WI38 (cell line): Measurements from ENCODE around the gene SFTPA2.
"Not testable (repeated sequence)": the region's sequence is repeated elsewhere in the genome, so short reads cannot be mapped to it uniquely, and the experiment has no call there.

Experiments
- H3K4me3 ChIP-seq: 2 replicates; pipeline ENCODE4 v1.5.1; 2011; ENCODE audit warnings: low read depth, mild to moderate bottlenecking, control low read depth, low read length
- TF ChIP-seq, protein P1 (sequence below): IDR thresholded peaks from 2 replicates; pipeline ENCODE4 v1.5.1; 2012; ENCODE audit warnings: low read depth, mild to moderate bottlenecking, control low read depth, low read length

The SFTPA2 gene

DNA sequence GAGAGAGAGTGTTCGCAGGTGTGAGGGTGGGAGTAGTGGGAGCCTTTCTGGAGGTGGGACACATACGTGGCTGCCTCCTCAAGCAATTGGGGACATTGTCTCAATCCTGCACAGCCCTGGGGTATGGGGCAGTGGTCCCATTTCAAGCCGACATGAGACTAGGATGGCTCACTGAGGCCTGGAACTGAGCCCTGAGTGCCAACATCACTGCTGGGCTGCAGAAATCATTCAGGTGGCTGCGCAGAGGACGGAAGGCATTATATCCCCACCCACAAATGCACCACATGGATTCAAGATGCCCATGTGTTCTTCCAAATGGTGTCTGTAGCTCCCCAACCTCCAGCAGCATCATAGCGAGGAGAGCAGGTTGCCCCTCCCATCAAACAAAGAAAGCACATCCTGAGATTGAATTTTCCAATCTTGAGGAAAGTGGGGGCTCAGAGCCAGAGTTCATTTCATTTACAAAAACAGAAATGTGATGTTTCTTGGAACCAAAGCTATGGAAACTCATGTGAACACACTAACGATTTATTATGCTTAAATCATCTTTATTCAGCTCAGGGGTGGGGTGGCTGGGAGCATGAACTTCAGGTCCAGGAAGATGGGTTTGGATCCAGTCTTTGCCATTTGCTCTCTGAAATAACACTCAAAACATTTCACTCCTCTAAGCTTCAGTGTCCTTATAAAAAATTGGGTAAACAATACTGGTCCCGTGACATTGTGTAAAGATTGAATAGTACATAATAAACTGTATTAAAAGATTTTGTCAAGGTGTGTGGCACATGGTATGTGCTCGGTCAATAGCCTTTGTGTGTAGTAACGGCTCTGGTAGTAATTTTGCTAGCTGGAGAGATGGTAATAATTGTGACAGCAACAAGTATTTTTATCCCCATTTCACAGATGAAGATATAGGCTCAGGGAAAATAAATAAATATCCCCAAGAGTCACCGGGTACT lies 4.6 kb downstream of the SFTPA2 start:
- H3K4me3 ChIP-seq, result no peak overlapping the region
- TF ChIP-seq, protein P1, sequence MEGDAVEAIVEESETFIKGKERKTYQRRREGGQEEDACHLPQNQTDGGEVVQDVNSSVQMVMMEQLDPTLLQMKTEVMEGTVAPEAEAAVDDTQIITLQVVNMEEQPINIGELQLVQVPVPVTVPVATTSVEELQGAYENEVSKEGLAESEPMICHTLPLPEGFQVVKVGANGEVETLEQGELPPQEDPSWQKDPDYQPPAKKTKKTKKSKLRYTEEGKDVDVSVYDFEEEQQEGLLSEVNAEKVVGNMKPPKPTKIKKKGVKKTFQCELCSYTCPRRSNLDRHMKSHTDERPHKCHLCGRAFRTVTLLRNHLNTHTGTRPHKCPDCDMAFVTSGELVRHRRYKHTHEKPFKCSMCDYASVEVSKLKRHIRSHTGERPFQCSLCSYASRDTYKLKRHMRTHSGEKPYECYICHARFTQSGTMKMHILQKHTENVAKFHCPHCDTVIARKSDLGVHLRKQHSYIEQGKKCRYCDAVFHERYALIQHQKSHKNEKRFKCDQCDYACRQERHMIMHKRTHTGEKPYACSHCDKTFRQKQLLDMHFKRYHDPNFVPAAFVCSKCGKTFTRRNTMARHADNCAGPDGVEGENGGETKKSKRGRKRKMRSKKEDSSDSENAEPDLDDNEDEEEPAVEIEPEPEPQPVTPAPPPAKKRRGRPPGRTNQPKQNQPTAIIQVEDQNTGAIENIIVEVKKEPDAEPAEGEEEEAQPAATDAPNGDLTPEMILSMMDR, result no peak

GRCh38 chr10:79552143-79552542 lies 8.1 kb downstream of the SFTPA2 start:
- no peak overlapping the region for H3K4me3 ChIP-seq
- TF ChIP-seq, protein P1, result no peak

- H3K4me3 ChIP-seq, result no peak overlapping the region
- TF ChIP-seq, protein P1, result no peak
Measured at GRCh38 chr10:79547973-79548372, 12.2 kb downstream of the SFTPA2 start.

DNA sequence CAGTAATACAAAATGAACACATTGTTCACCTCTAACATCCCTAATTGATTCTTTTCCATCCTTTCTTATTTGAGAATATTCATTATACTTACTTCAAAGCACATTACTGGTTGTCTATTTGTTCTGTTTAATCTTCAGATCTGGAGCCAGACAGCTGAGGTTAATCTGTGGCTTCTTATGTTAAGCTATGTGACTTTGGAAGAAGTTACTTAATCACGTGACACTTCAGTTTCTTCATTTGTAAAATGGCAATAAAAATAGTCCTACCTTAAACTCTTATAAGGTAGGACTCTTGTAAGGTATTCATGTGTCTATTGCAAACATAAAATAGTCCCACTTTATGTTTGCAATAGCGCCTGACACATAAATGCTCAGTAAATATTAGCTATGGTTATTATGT lies 13.1 kb downstream of the SFTPA2 start:
- H3K4me3 ChIP-seq, result not testable (repeated sequence)

GRCh38 chr10:79544926-79545659 lies 15.1 kb downstream of the SFTPA2 start:
- H3K4me3 ChIP-seq, result not testable (repeated sequence)

- not testable (repeated sequence) for H3K4me3 ChIP-seq
Measured at GRCh38 chr10:79544408-79544807, 15.8 kb downstream of the SFTPA2 start.

- TF ChIP-seq, protein P1, result no peak
Measured at GRCh38 chr10:79542626-79543025, 17.6 kb downstream of the SFTPA2 start.

DNA sequence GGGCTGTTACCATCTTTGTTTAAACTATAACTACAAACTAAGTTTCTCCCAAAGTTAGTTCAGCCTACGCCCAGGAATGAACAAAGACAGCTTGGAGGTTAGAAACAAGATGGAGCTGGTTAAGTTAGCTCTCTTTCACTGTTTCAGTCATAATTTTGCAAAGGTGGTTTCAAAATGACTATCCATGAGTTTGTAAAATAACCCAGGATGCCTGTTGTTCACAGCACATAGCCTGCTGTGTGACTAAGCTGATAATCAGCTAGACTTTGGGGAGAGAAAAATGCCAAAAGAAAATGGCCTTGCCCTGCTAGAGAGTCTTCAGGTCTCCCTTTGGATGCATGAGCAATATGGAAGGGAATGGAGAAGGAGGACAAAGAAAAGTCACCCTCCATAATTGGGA lies 19.3 kb downstream of the SFTPA2 start:
- H3K4me3 ChIP-seq, result not testable (repeated sequence)

More at GRCh38 chr10:79542626-79543025, 17.6 kb downstream of the SFTPA2 start:
- no peak overlapping the region for H3K4me3 ChIP-seq

GRCh38 chr10:79538311-79538710 lies 21.9 kb downstream of the SFTPA2 start:
- not testable (repeated sequence) for H3K4me3 ChIP-seq

- not testable (repeated sequence) for H3K4me3 ChIP-seq
Measured at GRCh38 chr10:79533903-79534175, 26.4 kb downstream of the SFTPA2 start.

DNA sequence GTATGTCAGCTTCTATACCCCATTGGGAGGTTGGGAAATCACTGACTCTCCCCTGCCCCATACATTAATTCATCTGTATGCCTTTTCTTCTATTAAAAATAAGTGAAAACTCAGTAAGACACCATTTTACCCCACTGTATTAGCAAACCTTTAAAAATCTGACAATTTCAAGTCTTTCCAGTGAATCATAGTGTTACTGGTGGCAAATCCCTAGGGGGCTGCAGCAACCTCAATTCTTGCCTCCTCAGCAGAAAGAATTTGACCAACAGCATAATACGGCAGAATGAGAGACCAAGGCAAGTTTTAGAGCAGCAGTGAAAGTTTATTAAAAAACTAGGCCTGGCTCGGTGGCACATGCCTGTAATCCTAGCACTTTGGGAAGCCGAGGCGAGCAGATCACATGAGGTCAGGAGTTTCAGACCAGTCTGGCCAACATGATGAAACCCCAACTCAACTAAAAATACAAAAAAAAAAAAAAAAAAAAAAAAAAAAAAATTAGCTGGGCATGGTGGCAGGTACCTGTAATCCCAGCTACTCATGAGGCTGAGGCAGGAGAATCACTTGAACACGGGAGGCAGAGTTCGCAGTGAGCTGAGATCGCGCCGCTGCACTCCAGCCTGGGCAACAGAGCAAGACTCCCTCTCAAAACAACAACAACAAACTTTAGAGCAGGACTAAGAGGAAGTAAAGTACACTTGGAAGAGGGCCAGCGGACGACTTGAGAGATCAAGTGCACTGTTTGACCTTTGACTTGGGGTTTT lies 26.9 kb downstream of the SFTPA2 start:
- H3K4me3 ChIP-seq, result not testable (repeated sequence)

DNA sequence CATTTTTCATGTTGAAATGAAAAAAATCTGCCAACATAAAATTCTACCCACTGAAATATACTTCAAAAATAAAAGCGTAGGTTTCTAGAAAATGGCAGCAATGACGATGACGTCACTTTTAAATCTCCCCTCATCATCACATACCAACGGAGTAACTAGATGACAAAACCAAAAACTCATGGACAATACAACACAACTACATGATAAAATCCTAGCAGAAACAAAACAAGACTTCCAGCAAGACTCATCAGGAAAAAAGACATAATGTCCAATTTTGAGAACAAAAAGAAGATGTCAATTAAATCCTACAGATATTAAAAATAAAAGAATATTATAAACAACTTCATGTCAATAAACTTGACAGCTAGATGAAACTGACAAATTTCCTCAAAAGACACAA lies 31.9 kb downstream of the SFTPA2 start:
- not testable (repeated sequence) for H3K4me3 ChIP-seq

DNA sequence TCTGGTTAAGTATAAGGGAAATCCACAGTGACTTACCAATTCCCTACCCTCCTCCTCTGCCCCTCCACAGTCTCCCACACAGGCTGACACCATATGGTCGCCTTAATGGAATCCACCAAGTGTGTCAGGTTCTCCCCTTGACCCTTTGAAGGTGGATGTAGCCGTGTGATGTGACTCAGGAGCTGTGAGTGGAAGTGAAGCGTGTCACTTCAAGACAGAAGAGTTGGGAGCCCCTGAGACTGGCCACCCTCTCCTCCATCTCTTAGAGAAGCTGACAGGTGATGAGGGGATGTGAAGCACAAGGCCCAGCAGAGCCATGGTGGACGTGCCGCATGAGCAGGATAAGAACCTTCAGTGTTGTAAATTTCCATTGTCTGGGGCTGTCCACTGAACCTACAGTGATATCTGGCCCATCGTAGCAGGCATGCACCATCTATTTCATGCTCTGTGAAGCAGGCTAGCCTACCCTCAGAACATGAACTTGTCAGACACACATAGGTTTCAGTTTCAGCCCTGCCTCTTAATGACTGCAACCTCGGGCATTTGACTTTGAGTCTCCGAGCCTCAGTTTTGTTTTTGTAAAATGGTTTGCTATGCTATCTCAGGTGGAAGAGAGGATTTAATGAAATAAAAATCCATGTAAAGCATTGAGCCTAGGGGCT lies 35.0 kb downstream of the SFTPA2 start:
- not testable (repeated sequence) for H3K4me3 ChIP-seq

DNA sequence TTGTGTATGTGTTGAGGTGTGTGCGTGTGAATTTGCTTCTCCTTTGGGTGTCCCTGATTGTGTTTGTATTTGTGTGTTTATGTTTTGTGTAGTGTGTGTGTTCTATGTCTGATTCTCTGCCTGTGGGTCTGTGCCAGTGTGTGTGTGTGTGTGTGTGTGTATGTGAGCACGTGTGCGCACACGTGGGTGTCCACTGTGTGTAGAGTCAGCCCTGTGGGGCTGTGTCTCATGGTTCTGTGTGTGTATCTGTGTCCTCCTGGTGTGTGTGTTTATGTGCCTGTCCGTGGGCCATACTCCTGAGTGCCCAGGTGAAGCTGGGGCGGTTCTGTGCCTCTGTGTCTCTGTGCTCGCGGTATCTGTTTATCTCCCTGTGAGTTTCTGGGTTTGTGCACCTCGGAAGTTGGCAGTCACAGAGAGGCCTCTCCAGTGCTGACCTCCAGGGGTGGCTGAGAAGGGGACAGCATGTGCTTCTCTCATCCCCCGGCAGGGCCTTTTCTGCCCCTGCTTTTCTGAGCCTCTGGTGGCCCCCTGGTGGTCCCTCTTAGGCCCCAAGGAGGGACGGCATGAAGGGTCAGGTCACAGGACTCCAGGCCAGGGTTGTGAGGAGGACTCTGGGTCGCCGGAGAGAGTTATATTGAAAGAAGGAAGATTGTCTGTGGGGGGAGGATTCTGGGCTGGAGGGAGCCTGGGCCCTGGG lies 36.9 kb downstream of the SFTPA2 start:
- H3K4me3 ChIP-seq, result not testable (repeated sequence)
